Amniotic stem cell (primary cell): ENCODE data around the gene TRIM72.
"Not testable (repeated sequence)": the region's sequence is repeated elsewhere in the genome, so short reads cannot be mapped to it uniquely, and the experiment has no call there.

Experiments
- DNase-seq: peaks from one replicate; lab custom pipeline; 2025; lab: John Stamatoyannopoulos, UW

Gene TRIM72

DNA sequence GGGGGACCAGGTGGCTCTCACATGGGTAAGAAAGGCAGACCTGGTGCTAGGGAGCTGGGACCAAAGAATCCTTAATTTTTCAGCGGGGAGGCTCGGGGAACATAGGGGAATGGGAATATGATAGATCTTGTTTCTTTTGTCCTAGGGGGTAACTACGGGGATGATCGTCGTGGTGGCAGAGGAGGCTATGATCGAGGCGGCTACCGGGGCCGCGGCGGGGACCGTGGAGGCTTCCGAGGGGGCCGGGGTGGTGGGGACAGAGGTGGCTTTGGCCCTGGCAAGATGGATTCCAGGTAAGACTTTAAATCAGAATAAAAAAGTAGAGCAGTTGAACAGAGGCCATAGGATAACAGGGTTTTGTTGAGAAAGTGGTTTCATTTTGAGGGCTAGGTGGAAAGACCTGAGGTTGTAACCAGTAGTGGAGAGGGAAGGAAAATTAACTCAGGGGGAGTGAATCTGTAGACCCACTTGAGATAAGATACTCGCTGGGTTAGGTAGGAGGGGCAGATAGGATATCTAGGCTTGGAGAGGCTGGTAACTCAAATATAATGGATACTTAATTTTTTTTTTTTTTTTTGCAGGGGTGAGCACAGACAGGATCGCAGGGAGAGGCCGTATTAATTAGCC lies 23.0 kb upstream of the TRIM72 start:
- no peak for DNase-seq

DNA sequence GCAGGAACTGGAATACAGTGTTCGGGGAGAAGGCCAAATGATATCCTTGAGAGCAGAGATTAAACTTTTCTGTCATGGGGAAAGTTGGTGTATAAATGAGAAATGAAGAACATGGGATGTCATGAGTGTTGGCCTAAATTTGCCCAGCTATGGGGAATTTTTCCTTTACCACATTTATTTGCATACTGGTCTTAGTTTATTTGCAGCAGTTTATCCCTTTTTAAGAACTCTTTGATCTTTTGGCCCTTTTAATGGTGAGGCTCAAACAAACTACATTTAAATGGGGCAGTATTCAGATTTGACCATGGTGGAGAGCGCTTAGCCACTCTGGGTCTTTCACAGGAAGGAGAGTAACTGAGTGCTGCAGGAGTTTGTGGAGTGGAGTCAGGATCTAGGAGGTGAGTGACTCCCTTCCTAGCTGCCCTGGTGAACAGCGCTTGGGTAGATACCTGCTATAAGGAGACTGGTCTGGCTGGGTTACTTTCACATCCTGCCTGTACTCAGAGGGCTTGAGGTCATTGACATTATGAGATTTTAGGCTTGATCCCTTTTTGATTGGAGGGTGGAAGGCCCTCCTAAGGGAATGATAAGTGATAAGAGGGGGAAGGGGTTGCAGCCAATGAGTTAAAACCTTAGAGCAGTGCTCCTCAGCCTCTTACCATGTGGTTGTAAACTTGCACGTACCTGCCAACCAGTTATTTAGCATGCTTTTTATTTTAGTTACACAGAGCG lies 22.1 kb upstream of the TRIM72 start:
- no peak for DNase-seq

DNA sequence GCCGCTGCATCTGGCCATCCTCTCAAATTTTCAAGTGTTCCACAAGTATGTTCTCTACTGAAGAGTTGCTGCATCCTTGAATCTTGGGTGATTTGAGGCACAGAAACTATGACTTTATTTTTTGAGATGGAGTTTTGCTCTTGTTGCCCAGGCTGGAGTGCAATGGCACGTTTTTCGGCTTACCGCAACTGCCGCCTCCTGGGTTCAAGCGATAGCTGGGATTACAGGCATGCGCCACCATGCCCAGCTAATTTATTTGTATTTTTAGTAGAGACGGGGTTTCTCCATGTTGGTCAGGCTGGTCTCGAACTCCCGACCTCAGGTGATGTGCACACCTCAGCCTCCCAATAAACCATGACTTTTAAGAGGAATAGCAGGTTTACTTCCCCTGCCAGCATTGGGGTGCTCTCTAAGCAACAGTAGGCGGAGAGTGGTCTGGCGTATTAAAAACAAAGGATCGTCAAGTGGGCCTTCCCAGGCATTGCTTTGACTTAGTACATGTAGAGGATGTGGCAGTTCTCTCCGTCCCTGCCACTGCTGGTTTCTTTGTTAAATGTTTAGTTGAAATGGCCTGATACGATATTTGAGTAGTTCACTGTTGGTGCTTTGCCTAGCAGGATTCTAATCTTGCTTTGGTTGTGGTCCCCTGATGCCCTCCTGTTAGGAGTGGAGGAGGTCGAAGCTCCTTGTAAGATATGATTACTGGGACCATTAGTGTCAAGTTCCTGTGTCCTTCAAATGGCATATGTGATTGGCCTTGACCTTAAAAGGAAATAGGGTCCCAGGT lies 20.9 kb upstream of the TRIM72 start:
- no peak for DNase-seq

DNA sequence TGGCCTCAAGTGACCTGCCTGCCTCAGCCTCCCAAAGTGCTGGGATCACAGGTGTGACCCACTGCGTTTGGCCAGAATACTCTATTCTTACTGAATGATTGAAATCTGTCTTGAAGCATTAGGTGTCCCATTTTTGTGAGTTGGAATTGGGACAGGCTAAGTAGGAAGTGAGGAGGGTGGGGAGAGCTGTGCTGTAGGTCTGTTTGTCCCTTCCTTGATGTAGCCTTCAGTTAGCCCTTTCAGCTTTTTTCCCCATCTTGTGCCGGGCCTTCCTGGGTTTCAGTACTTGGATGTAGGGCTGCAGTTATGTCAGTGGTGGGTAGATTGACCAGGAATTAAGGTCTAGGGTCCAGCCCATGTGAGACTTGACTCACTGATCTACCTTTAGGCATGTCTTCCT lies 20.0 kb upstream of the TRIM72 start:
- DNase-seq = no peak

DNA sequence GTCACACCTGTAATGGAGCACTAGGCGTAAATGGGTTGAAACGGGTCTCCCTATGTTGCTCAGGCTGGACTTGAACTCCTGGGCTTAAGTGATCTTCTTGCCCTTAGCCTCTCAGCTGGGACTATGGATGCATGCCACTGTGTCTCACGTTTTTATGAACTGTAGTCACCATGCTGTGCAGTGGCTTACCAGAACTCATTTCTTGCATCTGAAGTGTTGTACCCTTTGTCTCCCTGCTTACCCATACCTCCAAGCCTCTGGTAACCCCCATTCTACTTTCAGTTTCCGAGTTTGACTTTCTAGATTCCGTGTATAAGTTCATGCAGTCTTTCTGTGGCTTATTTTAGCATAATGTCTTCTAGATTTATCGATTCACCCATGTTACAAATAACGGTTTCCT lies 19.0 kb upstream of the TRIM72 start:
- no peak for DNase-seq

DNA sequence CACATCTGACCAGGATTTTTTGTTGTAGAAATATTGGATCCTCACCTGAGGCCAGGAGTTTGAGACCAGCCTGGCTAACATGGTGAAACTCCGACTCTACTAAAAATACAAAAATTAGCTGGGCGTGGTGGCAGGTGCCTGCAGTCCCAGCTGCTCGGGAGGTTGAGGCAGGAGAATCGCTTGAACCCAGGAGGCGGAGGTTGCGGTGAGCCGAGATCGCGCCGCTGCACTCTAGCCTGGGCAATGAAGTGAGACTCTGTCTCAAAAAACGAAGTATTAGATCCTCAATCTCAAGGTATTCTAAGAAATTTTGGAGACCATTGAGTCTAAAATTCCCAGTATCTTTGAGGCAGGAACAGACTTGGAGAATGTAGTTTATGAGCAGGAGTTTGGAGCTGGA lies 18.1 kb upstream of the TRIM72 start:
- not testable (repeated sequence) for DNase-seq

DNA sequence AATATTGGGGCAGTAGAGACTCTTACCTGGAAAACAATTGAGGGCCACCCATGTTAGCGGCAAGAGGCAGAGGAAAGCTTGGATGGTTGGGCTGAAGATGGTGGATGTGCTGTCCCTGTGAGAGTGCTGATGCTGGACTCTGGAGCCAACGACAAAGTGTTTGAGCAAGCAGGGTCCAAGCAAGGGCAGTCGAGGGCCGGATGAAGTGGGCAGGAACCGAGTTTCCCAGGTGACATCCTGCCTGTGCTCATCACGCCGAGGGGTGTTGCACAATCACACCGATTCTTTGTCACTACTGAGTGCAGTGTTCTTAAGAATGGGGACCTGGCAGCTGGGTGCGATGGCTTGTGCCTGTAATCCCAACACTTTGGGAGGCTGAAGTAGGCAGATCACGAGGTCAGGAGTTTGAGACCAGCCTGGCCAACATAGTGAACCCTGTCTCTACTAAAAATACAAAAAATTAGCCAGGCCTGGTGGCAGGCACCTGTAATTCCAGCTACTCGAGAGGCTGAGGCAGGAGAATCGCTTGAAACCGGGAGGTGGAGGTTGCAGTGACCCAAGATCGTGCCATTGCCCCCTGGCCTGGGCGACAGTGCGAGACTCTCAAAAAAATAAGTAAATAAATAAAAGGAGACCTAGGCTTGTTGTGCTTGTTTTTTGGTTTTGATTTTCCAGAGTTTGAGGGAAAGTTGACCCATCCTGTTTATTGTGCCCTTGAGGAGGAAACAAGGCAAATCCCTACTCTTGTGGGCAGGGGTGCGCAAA lies 17.4 kb upstream of the TRIM72 start:
- DNase-seq = no peak

DNA sequence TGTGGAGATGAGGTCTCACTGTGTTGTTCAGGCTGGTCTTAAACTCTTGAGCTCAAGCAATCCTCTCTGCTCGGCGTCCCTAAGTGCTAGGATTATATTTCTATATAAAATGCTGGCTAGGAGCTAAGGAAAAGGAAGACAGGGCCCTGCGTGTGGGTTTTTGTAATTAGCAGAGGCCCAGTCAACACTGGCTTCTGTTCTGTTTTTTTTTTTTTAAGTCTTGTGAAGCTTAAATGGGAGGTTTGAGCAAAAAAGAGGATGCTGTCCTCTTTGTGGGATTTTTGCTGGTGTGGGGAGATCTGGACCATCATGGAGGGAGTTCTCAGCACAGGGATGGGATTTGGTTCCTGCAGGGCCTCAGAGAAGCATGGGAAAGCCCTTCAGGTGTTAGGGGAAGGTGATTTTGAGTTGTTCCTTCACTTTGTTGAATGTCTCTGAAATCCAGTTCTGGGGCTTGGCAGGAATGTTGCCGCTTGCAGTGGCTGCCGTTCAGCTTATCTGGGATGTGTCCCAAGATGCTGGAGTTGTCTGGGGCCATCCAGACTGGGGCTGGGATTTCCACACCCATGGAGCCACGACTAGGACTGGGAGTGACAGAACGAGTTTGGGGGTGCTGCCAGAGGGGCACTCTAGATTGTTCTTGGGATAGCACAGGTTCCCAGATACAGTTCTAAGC lies 15.6 kb upstream of the TRIM72 start:
- no peak for DNase-seq

DNA sequence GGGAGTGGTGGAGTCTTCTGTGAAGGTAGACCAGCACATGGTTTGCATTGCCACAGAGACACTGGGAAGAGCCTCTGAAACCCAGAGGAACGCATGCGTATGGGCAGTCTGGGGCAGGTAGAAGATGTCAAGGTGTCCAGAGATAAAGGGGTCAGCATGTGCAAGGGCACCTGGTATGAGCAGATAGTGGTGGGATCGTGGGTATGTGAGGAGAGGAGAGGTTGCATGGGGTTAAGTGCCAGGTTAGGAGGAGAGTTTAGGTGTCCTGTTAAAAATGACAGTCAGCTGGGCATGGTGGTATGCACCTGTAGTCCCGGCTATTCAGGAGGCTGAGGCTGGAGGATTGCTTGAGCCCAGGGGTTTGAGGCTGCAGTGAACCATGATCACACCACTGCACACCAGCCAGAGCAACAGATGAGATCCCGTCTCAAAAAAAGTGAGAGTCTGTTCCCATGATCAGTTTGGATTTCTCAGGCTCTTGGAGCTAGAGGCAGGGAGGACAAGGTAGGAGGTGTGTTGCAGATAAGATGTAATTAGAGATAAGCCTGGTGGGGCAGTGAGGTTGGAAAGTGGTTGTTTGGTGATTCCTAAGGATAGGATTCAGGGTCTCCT lies 14.4 kb upstream of the TRIM72 start:
- DNase-seq = no peak

DNA sequence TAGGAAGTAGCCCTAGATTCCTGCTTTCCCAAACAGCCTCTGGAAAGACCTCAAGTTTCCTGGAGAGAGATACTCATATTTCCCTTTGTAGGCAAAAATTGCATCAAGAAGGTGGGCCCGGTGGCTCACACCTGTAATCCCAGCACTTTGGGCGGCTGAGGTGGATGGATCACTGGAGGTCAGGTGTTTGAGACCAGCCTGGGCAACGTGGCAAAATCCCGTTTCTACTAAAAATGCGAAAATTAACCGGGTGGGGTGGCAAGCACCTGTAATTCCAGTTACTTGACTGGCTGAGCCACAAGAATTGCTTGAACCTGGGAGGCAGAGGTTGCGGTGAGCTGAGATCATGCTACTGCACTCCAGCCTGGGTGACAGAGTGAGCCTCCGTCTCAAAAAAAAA lies 13.8 kb upstream of the TRIM72 start:
- not testable (repeated sequence) for DNase-seq

DNA sequence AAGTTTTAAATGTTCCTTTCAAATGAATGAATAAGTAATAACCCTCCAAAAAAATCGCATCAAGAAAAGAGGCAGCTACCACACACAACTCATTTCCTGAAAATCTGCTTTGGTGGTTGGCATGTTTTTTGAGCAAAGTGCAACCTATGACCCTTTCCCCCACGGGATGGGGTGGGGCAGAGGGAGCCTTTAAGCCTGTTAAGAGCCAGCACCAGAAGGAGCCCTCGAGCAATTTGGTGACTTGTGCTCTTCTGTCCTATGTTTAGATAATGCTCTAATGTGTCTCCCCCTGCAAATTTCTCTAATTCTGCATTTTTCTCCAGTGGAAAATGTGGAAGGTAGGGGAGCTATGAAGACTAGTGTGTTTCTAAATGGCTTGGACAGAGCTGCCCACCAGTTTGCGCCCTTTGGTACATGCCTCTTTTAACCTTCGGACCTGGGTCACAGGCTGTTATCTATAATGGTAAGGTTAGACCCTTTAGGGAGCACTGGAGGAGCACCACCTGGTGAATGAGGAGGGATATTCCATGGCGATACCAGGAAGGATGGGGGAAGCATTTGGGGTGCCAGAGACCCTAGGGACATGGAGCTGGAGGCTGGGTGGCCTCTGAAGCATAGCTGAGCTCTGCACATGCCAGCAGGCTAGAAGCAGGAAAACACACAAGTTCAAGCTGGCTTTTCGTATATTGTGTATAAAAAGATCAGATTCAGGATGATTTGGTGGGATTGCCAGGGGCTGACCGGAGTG lies 12.9 kb upstream of the TRIM72 start:
- DNase-seq = no peak

DNA sequence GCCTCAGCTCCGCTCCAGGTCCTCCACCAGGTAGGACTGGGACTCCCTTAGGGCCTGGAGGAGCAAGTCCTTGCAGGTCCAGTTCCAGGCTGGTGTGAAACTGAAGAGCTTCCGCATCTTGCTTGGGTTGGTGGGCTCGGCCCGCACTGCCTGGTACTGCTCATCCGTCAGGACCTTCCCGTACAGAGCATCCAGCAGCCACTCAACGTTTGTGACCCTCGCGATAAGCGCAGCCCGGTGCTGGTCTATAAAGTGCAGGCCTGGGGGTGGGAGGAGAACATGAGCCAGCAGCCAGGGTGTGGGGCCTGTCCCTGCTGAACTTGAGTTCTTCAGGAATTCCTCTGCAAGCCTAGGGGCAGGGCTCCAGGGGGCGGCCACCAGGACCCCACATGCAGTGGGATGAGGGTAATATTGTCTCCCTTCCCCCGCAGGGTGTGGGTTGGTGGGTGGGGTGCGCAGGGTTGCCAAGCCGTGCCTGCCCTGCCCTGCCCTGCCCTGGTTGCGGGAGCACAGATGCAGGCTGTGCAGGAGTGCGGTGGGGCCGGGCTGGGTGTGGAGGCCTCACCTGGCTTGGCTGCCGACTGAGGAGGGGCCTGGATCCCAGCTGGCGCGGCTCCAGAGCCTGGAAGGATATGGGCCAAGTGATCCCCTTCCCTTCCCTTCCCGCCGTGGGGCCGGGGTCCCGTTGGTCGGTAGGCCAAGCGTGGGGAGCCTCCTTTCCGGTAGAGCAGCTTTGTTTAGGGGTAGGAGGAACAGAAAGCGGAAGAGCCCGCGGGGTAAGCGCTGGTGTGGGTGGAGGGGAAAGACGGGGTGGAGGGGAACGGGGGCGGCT lies 12.1 kb upstream of the TRIM72 start:
- no peak for DNase-seq

DNA sequence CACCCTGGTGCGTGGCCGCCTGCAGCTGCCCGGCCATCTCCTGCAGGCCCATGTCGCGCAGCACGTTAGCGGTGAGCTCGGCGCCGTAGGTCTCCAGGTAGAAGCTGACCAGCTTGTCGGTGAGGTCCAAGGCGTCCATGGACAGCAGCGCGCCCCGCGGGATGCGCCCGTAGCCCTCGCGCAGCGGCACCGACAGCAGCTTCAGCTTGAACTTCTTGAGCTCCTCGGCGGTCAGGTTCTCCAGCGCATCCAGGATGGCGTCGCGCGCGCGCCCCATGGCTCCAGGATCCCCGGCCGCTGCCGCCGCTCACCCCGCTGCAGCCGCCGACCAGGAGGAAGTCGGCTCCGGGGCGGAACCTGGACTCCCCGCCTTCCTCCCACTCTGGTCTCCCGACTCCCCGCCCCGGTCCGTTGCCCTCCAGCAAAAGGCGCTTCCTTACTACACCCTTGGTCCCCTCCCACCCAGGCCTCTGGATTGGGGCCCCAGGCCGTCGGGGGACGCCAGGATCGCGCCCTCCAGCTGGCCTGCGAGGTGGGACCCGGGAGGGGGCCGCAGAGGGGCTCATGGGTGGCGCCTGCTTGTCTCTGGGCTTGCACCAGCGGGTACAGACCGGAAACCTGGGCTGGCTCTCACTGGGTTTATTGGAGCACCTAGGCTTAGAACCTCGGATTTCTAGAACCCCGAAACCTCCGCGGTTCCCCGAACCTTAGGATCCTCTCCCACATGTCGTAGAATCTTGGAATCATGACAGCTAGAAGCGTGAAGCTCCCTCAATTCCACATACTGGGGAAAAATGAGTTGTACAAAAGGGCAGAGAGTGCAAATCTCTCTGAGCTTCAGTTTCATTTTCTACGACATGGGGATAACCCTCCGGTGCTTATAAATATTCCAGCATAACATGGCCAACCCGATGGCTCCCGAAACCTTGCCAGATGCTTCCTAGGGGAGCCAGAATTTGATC lies 11.2 kb upstream of the TRIM72 start, which contains the start of gene PYCARD:
TSS of gene PYCARD (minus strand) at position 347 of the 962 bp plus-strand sequence. CDS start at position 277, 70 bp downstream.
- DNase-seq = no peak

DNA sequence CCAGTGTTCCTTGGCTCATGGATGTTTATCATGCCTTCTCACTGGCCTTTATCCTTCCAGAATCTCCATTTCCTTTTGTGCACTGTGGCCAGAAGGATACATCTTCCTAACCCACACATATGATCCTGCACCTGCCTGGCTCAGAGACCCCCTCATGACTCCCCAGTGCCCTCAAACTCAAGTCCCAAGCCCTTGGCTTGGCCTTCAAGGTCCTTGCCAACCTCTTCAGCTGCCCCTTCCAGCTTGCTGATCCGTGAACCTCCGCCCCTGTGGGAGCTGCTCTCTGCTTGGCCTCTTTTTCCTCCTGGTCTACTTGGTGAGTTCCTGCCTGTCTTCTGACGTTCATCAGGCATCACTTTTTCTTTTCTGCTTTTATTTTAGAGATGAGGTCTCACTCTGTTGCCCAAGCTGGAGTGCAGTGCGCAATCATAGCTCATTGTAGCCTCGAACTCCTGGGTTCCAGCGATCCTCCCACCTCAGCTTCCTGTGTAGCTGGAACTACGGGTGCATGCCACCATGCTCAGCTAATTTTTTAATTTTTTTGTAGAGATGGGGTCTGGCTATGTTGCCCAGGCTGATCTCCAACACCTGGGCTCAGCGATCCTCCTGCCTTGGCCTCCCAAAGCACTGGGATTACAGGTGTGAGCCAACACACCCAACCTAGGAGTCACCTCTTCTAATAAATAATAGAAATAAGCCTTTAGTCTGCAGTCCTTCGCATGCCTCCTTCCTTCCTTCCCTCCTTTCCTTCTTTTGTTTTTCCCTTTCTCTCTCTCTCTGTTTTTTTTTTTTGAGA lies 8.8 kb upstream of the TRIM72 start:
- DNase-seq = no peak

DNA sequence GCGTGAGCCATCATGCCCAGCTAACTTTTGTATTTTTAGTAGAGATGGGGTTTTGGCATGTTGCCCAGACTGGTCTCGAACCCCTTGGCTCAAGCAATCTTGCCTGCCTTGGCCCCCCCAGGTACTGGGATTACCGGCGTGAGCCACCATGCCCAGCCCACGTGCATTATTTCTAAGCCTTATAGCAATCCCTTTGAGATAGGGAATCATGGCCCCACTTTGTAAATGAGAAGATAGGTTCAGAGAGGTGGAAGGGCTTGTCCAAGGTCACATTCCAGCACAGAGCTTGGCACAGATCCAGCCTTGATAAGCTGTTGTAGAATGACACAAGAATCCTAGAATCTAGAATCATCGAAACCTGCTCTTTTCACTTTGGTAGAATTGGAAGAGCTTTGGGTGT lies 7.1 kb upstream of the TRIM72 start:
- DNase-seq = no peak

DNA sequence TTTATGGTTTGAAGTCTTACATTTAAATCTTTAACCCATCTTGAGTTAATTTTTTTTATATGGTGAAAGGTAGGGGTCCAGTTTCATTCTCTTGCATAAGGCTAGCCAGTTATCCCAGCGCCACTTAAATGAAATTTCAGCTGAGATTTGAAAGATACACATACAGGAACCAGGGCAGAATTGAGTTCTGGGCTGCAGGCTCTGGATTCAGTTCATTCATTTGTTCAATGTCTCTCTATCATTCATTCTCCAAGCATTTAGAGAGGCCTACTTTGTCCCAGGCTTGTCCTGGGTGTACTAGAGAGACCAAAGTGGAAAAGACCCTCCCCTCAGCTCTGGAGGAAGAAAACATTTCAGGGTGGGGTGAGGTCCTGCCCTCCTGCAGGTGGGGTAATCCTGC lies 577 bp upstream of the TRIM72 start:
- DNase-seq = no peak

DNA sequence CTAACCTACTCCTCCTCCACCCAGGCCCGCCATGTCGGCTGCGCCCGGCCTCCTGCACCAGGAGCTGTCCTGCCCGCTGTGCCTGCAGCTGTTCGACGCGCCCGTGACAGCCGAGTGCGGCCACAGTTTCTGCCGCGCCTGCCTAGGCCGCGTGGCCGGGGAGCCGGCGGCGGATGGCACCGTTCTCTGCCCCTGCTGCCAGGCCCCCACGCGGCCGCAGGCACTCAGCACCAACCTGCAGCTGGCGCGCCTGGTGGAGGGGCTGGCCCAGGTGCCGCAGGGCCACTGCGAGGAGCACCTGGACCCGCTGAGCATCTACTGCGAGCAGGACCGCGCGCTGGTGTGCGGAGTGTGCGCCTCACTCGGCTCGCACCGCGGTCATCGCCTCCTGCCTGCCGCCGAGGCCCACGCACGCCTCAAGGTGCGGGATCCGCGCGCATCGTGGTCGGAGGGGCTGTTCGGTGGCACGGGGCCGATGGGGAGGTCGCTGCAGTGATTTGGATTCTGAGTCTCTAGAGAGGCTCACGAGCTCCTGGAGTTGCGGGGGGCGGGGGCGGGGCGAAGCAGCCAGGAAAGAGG lies 878 bp downstream of the TRIM72 start:
- DNase-seq = no peak
